ENCODE measurements around the gene ITGA4.
A peak's percentile ranks its signal among the peaks of the same experiment; 100 is the strongest.

The ITGA4 gene

DNA sequence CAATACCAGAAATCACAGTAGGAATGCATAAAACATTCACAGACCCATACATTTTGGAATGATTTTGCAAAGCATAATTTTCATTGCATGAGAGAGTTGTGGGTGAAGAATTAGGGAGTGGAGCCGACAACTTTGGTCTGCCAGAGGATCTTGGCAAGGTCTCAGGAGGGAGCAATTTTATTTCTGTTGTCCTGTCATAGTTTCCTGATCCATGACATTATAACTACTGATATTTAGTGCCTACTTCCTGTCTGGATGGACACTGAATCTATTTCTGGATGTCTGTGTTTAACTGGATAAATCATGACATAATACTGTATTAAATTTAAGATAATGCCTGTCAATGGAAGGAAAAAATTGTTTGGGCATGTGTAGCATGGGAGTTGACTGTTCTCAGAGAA, 2.4 kb downstream of the ITGA4 start:
- DNase-seq: no peak

DNA sequence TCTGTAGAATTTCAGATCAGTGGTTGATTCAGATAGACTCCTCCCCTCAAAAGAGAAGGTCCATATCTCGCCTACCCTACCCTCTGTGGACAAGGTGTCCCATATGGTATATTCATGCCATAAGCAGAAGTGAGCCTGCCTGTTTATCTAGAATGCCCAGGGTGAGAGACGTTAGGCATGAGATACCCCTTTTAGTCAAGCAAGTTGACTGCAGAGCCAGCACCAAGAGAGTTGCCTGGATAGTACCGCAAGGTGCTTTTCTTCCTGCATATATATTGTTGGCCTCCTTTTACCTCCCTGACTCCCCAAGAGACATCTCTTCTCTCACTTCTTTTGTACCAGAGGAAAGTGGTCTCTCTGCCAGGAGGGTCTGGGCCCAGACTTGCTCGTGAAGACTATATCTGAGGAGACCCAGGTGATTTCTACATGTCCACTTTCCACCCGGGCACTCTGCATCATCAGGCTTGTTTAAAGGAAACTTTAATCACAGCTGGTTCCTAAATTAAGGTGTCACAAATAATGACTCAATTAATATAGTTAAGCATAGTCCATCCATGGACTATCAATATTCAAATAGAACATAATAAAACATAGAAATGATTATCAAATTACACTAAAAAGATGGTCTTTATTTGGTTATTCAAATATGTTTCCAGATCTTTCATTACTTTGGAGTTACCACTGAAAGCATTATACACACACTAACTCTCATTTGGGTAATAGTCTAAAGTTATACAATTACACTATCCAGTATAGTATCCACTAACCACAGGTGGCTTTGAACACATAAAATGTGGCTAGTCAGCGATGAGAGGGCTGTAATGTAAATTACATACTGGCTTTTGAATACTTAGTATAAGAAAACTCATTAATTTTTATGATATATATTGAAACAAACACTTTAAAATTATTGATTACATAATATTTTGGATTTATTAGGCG, 4.1 kb downstream of the ITGA4 start:
- DNase-seq: no peak

DNA sequence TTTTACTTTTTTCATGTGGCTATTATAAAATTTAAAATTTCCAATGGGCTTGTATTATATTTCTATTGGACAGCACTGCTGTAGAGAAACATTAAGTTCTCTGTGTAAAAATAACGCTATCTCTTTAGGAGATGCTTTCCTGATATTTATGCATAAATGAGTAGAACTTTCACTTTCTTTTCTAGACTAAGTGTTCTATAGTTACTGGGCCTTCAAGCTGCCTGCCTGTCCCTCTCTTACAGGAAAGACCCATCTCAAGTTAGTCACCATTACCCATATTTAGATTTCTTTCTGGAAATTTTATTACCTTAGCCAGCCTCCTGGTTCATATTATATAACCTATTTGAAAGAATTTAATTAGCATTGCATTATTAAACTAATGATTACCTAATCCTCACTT, 4.8 kb downstream of the ITGA4 start:
- no peak for DNase-seq

GRCh38 chr2:181463588-181463987, 6.4 kb downstream of the ITGA4 start:
- no peak for DNase-seq

DNA sequence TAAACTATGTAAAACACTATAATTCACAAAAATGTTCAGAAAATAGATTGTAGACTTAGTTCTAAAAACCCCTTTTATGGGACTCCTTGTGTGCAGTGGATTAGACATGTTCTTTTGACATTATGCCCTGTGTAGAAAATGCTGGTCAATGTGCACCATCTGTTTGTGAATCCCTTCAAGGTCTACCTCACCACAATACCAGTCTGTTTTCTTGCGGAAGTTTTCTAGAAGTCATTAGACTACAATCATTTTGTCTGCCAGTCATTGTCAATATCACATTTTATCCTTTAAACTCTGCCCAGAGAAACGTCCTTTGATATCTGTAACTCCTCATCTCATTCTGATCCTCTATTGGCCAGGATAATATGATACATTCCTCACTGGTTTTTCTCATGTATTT, 7.8 kb downstream of the ITGA4 start:
- DNase-seq: no peak

- DNase-seq: no peak
Observed at GRCh38 chr2:181465676-181466375, 8.6 kb downstream of the ITGA4 start.

DNA sequence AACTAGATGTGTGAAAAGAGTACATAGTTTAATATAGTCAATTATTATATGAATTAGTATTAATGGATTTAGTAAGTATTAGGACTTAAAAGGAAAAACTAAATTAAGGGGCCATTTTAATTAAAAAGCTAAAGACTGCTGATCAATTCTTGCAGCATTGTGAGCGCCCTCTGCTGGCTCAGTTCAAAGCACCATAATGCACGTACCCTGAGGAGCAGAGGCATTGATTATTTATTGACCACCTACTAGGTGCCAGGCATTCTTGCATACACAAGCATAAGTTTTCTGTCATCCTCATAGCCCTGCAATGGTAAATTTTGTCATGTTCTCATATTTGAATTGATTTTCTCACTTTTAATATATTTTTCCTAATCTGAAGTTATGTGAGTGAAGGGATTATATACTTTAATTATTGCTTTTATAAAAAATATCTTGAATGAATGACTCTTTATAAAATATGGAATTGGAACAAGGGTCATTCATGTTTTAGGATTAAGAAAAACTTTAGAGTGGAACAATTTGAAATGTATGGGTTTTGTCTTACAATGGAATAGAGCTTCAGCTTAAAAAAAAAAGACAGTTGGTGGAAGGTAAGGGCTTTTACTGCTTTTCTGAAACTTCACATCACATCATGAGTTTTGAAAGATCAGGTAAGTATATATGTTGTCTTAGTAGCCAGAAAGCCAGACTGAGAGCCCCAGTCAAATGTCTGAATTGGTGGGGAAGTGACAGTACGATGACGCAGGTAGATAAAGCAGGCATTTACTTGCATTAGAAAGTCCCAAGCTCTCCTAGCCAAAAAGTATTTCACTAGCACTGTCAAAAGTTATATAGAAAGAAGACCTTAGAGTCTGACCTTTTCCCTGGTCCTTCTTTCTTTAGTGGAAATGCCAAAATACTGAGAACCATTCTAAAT, 9.7 kb downstream of the ITGA4 start:
- peak; percentile 53 for DNase-seq

- DNase-seq: no peak
Observed at GRCh38 chr2:181467966-181468707, 11.0 kb downstream of the ITGA4 start.

GRCh38 chr2:181468811-181469210, 11.6 kb downstream of the ITGA4 start:
- DNase-seq: no peak

DNA sequence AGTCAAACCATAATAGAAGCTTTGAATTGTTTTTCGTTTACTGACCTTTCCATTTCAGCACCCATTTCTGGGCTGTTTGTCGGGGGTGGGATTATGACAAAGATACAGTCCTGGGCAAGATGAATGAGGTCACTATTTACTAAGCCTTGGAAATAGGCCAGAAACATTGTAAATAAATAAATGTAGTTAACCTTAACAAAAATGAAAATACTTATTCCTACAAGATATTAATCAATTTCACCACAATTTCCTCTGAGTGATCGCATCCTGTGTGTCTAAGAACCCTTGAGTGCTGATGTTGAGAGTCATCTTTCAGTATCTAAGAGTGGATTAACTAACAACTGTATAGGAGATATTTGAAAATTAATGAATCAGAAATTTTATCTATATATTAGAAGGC, 14.0 kb downstream of the ITGA4 start:
- DNase-seq: no peak

GRCh38 chr2:181471783-181472182, 14.6 kb downstream of the ITGA4 start:
- no peak for DNase-seq

DNA sequence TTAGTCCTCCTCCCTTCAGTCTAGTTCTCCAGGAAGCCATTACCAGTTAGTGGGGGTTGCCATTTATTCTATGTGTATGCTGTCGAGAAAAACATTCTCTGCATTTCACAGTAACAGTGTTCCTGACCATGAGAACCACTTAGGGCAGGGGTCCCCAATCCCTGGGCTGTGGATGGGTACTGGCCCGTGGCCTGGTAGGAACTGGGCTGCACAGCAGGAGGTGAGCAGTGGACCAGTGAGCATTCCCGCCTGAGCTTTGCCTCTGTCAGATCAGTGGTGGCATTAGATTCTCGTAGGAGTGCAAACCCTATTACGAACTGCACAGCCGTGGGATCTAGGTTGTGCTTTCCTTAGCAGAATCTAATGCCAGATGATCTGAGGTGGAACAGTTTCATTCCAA, 15.8 kb downstream of the ITGA4 start:
- no peak for DNase-seq

DNA sequence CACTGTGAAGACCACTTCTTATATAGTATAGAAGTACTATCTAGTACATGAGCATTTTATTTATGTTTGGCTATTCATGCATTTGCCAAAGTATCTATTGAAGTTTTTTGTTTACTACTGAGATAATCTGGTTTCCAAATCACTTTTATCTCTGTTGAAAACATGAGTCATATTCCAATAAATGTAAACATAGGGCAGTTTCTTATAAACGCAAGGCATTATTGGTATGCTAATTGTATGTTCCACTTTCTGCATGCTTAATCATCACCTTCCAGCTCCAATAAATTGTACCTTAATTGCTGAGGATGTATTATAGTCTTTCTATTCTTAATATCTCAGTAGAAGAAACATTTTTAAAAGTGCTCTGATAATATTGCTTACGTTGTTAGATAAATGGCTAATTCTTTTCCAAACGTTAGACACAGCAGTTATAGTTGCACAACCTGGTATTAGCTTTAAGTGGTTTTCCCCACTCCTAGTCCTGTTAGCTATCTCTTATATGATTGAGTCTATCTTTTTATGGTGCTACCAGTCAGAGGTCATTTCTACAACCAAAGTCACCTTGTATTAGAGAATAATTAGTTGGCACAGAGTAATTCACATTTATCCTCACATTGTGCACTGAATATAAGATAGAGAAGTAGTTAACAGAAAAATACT, 17.2 kb downstream of the ITGA4 start:
- no peak for DNase-seq

GRCh38 chr2:181483211-181483610, 26.0 kb downstream of the ITGA4 start:
- no peak for DNase-seq

DNA sequence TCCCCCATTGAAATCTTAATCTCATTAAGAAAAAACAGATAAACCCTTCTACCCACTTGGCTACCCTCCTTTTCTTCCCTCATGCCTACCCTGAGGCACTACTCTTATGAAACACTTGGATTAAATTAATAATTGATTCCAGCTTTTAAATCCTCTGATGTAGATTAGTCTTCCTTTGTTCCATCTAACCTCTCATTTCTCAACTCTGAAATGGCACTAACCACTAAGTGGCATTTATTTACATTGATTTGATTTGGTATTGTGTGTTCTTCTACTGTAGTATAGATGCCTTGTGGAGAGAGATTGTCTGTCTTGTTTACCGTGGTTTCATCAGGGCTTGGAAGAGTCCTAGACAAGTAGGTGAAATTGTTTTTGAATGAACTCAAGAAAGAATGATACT, 26.7 kb downstream of the ITGA4 start:
- DNase-seq: no peak

DNA sequence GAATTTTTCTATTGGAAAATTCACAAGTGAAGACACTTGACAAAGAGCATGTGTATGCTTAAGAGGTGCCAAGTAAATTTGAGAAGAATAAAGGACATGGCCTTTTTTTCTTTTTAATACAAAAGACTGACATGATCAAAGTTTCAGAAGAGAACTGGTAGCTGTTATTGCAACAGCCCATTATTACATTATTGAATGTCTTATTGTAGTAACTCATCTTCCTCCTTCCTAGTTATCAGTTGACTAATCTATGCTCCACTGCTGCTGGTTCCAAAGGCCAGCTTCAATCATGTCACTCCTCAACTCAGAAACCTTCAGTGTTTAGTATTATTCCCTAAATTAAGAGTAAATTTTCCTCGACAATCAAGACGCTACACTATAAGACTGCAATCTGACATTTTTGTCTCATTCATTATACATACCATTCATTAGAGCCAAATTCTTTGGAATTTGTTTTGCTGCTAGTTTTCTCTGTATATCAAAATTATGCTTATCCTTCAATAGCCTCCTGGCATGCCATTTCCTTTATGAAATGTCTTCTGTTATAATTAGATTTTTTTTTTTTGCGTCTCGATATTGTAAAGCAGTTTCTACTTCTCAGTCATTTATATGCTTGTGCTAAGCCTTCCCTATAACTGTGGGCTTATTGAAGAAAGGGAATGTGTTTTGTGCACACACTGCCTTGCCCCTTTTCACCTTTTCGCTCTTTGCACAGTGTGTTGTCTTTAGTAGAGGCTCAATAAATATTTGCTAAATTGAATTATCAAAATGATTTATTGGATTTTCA, 27.9 kb downstream of the ITGA4 start:
- no peak for DNase-seq

- no peak for DNase-seq
Observed at GRCh38 chr2:181485638-181485946, 28.4 kb downstream of the ITGA4 start.

GRCh38 chr2:181499231-181499630, 42.0 kb downstream of the ITGA4 start:
- no peak for DNase-seq

- DNase-seq: no peak
Observed at GRCh38 chr2:181500201-181500600, 43.0 kb downstream of the ITGA4 start.

GRCh38 chr2:181515719-181516118, 58.5 kb downstream of the ITGA4 start:
- DNase-seq: no peak

- no peak for DNase-seq
Observed at GRCh38 chr2:181516992-181517391, 59.8 kb downstream of the ITGA4 start.

Data from activated effector memory CD4-positive, alpha-beta T cell treated with Interleukin-2 at 50 U/mL for 16 hours (primary cell).